K562 (cell line): ENCODE results near the gene TXNRD2. TPM values are rescaled to one million over a fixed set of nuclear protein-coding genes. Genes with fewer than 3 reads are reported as not detected.
A peak's percentile ranks its signal among the peaks of the same experiment; 100 is the strongest.

Source experiments
- ATAC-seq: fragments of 200-7000 bp; cut with Tn5 transposase; 3 replicates; pipeline ENCODE4 v1.9.1; 2020; ENCODE audit warnings: moderate library complexity
- BruUV-seq: library from RNA; stranded (reverse); fragments of 400-500 nt; replicated peaks from 2 replicates; lab custom pipeline; 2021; lab: Mats Ljungman, UMichigan
- CTCF ChIA-PET: fragments of 300-600 bp; formaldehyde crosslinking; extraction: SDS; loops from one replicate; lab custom pipeline; 2021; ENCODE audit warnings: low intra/inter-chr PET ratio; lab: Yijun Ruan, JAX
- POLR2A ChIA-PET: fragments of 300-600, 350-650 bp; sonication (Branson Sonifier 250); formaldehyde crosslinking; extraction: SDS; loops from one replicate; lab custom pipeline; 2021; ENCODE audit warnings: antibody characterized with exemption, inconsistent platforms; lab: Yijun Ruan, JAX
- DNase-seq, 4 experiments: peaks; one replicate each; pipeline versions ENCODE4 v3.0.0 to v3.0.0-alpha.2; 2011 to 2018; ENCODE audit warnings: low spot score in 3 of 4, mixed read lengths in 3 of 4; ENCODE audit errors: extremely low read depth in 1 of 4
- FAIRE-seq: peaks from 2 replicates; lab custom pipeline; 2011; peaks lifted over from hg19 to GRCh38; lab: Jason Lieb, UNC
- H2AFZ ChIP-seq: 2 replicates; pipeline ENCODE4 v1.6.0; 2011; ENCODE audit warnings: low read depth, low read length, control low read depth, inconsistent platforms
- H3K27ac ChIP-seq: fragments of 200-600 bp; 3 replicates; pipeline ENCODE4 v1.8.0; 2011; ENCODE audit warnings: low read depth, mild to moderate bottlenecking, control low read depth, inconsistent platforms, low read length, moderate library complexity, mixed read lengths; ENCODE audit errors: extremely low read depth
- H3K27me3 ChIP-seq, 2 experiments: fragments of 300-600 bp in 1 of 2; 2 replicates in 1 of 2; 3 replicates in 1 of 2; pipeline versions ENCODE4 v1.6.0 to v1.8.0; 2011; ENCODE audit warnings: inconsistent platforms in 2 of 2, low read length in 2 of 2, mild to moderate bottlenecking in 1 of 2, mixed read lengths in 1 of 2, moderate library complexity in 1 of 2; ENCODE audit not compliant: control insufficient read depth in 2 of 2, insufficient read depth in 2 of 2
- H3K36me3 ChIP-seq: fragments of 300-600 bp; 3 replicates; pipeline ENCODE4 v1.8.0; 2011; ENCODE audit warnings: mild to moderate bottlenecking, low read length, inconsistent platforms; ENCODE audit not compliant: control insufficient read depth, insufficient read depth
- H3K4me1 ChIP-seq, 2 experiments: fragments of 200-600 bp in 1 of 2; replicated peaks in 1 of 2; 2 replicates in 1 of 2; 3 replicates in 1 of 2; pipeline versions ENCODE4 v1.5.1 to v1.8.0; 2011; ENCODE audit warnings: inconsistent platforms in 2 of 2, low read length in 2 of 2, mild to moderate bottlenecking in 1 of 2, mixed read lengths in 1 of 2, moderate library complexity in 1 of 2; ENCODE audit not compliant: control insufficient read depth in 2 of 2, insufficient read depth in 2 of 2
- H3K4me2 ChIP-seq: 2 replicates; pipeline ENCODE4 v1.6.1; 2011; ENCODE audit warnings: low read length, control low read depth, inconsistent platforms, mixed read lengths; ENCODE audit not compliant: insufficient read depth
- H3K4me3 ChIP-seq: fragments of 200-600 bp; sonication (generic), shearing (Covaris generic); 2 replicates; pipeline ENCODE4 v1.5.1; 2016; ENCODE audit warnings: control low read depth, inconsistent platforms
- H3K79me2 ChIP-seq: fragments of 200-600 bp; 3 replicates; pipeline ENCODE4 v1.8.0; 2011; ENCODE audit warnings: low read length, inconsistent platforms; ENCODE audit not compliant: control insufficient read depth, insufficient read depth
- H3K9ac ChIP-seq, 2 experiments: 2 replicates each; pipeline versions ENCODE4 v1.6.0 to v1.6.1; 2011; ENCODE audit warnings: low read depth in 2 of 2, low read length in 2 of 2, control low read depth in 1 of 2, inconsistent platforms in 1 of 2, mild to moderate bottlenecking in 1 of 2, mixed read lengths in 1 of 2; ENCODE audit not compliant: insufficient read depth in 1 of 2
- H3K9me1 ChIP-seq: one replicate; pipeline ENCODE4 v1.6.0; 2011; ENCODE audit warnings: inconsistent platforms, mild to moderate bottlenecking, low read length, moderate library complexity; ENCODE audit not compliant: control insufficient read depth, insufficient read depth
- H3K9me3 ChIP-seq: replicated peaks from 2 replicates; pipeline ENCODE4 v1.5.1; 2011; ENCODE audit warnings: low read depth, low read length, inconsistent platforms; ENCODE audit not compliant: control insufficient read depth, insufficient read depth
- H4K20me1 ChIP-seq: replicated peaks from 2 replicates; pipeline ENCODE4 v1.6.1; 2011; ENCODE audit warnings: low read length, inconsistent platforms, mixed read lengths; ENCODE audit not compliant: control insufficient read depth, insufficient read depth
- ATF7 ChIP-seq: fragments of 450-650 bp; IDR thresholded peaks from 2 replicates; pipeline ENCODE4 v1.7.1; 2014; ENCODE audit warnings: mild to moderate bottlenecking, moderate library complexity
- BCOR ChIP-seq: fragments of 450-650 bp; IDR thresholded peaks from 2 replicates; pipeline ENCODE4 v1.6.1; 2016
- CBFA2T3 ChIP-seq: fragments of 450-650 bp; IDR thresholded peaks from 2 replicates; pipeline ENCODE4 v1.6.1; 2017
- CEBPB ChIP-seq: fragments of 450-650 bp; IDR thresholded peaks from 2 replicates; pipeline ENCODE4 v1.6.1; 2016; ENCODE audit warnings: missing genetic modification characterization, missing compliant biosample characterization
- CEBPG ChIP-seq, 3 experiments: fragments of 200-800 bp in 1 of 3; sonication (Bioruptor generic) in 1 of 3; sonication (generic) in 1 of 3; formaldehyde crosslinking in 1 of 3; IDR thresholded peaks in 2 of 3; conservative IDR thresholded peaks in 1 of 3; 2 replicates each; pipeline versions ENCODE4 v1.6.1 to v1.8.0; 2016 to 2022; ENCODE audit warnings: missing compliant biosample characterization in 2 of 3, missing genetic modification characterization in 2 of 3, mild to moderate bottlenecking in 1 of 3, missing genetic modification reagents in 1 of 3
- CLOCK ChIP-seq: fragments of 250-450 bp; sonication (Bioruptor Pico); IDR thresholded peaks from 2 replicates; pipeline ENCODE4 v1.4.0; 2020; ENCODE audit warnings: mild to moderate bottlenecking, moderate library complexity, borderline replicate concordance
- FOXA1 ChIP-seq: fragments of 450-650 bp; IDR thresholded peaks from 2 replicates; pipeline ENCODE4 v1.6.1; 2016; ENCODE audit warnings: mild to moderate bottlenecking, borderline replicate concordance
- KAT2B ChIP-seq: IDR thresholded peaks from one replicate; pipeline ENCODE4 v1.6.1; 2012; ENCODE audit warnings: low read depth, mild to moderate bottlenecking, control low read depth, inconsistent platforms, low read length, moderate library complexity
- KDM5B ChIP-seq: fragments of 200-600 bp; sonication (generic); IDR thresholded peaks from 2 replicates; pipeline ENCODE4 v1.6.1; 2012; ENCODE audit warnings: low read depth, mild to moderate bottlenecking, moderate library complexity, low read length, control low read depth, inconsistent platforms; ENCODE audit not compliant: insufficient replicate concordance
- MCM3 ChIP-seq: fragments of 450-650 bp; IDR thresholded peaks from 2 replicates; pipeline ENCODE4 v1.6.1; 2016
- NRF1 ChIP-seq, 2 experiments: fragments of 450-650 bp; IDR thresholded peaks in 1 of 2; conservative IDR thresholded peaks in 1 of 2; 2 replicates each; pipeline ENCODE4 v1.6.1; 2014; ENCODE audit warnings: mild to moderate bottlenecking in 2 of 2
- OTX1 ChIP-seq: fragments of 450-650 bp; formaldehyde crosslinking; IDR thresholded peaks from 2 replicates; pipeline ENCODE4 v1.4.0; 2022; ENCODE audit warnings: mild to moderate bottlenecking
- RFX7 ChIP-seq: fragments of 250-450 bp; sonication (Bioruptor Pico); IDR thresholded peaks from 2 replicates; pipeline ENCODE4 v1.5.1; 2021; ENCODE audit warnings: mild to moderate bottlenecking
- SOX6 ChIP-seq: fragments of 450-650 bp; IDR thresholded peaks from 2 replicates; pipeline ENCODE4 v1.6.1; 2014; ENCODE audit warnings: mild to moderate bottlenecking
- YY1 ChIP-seq, 3 experiments: IDR thresholded peaks; 2 replicates each; pipeline ENCODE4 v1.6.1; 2011; ENCODE audit warnings: low read length in 2 of 3, mild to moderate bottlenecking in 2 of 3, moderate library complexity in 2 of 3, borderline replicate concordance in 1 of 3, control low read depth in 1 of 3, low read depth in 1 of 3; ENCODE audit not compliant: insufficient read depth in 3 of 3, insufficient replicate concordance in 2 of 3, control insufficient read depth in 1 of 3, insufficient read length in 1 of 3; ENCODE audit errors: extremely low read depth in 1 of 3
- WGBS: fragments of 100-300 bp; shearing (Covaris generic); methylation state at CpG from one replicate; pipeline ENCODE4 v1.1.6; 2016; ENCODE audit warnings: low coverage, mixed read lengths; ENCODE audit not compliant: insufficient coverage; ENCODE audit errors: missing lambda C conversion rate; 5-methylcytosine and 5-hydroxymethylcytosine counted together
- in situ Hi-C: fragments of 300-500 bp; cut with MboI; formaldehyde crosslinking; loops from 4 replicates; pipeline ENCODE4 v1.15.0; 2018; ENCODE audit warnings: inconsistent platforms, mixed read lengths
- intact Hi-C: fragments of 100-400 bp; cut with micrococcal nuclease; formaldehyde crosslinking; loops from 2 replicates; pipeline ENCODE4 v1.14.2; 2022
- polyA plus RNA-seq, 8 experiments: library from polyadenylated mRNA; depleted of rRNA in 4 of 8; stranded (reverse) in 5 of 8; unstranded in 3 of 8; fragments of >200 nt; fragmentation: Nextera tagmentation in 2 of 8; fragmentation: Illumina TruSeq in 1 of 8; extraction: Ambion mirVana in 2 of 8; extraction: Trizol in 1 of 8; gene quantifications; 2 replicates each; pipeline versions ENCODE4 v1.2.1 to v1.2.3, GENCODE V29; 2011 to 2014; ENCODE audit warnings: inconsistent platforms in 1 of 8, missing spikeins in 1 of 8
- total RNA-seq, 7 experiments: library from RNA; depleted of rRNA in 6 of 7; stranded (reverse); fragments of >200 nt in 6 of 7; fragmentation: Illumina TruSeq in 2 of 7; extraction: Trizol in 2 of 7; gene quantifications; 2 replicates each; pipeline versions ENCODE4 v1.2.1 to v1.2.3, GENCODE V29; 2011 to 2021; ENCODE audit warnings: low replicate concordance in 1 of 7
- TF ChIP-seq, protein P1 (sequence below), 2 experiments: IDR thresholded peaks; 2 replicates each; pipeline ENCODE4 v1.6.1; 2012; ENCODE audit warnings: improper control_type of control experiment in 2 of 2, low read depth in 2 of 2, low read length in 2 of 2, borderline replicate concordance in 1 of 2

Gene TXNRD2
- total and polyA plus RNA-seq, 9 of the 15 experiments (the other 6 are each of a cell fraction or from before 2014, with no cell fraction given), result 3.3 to 80.2 (median 49.4) TPM

DNA sequence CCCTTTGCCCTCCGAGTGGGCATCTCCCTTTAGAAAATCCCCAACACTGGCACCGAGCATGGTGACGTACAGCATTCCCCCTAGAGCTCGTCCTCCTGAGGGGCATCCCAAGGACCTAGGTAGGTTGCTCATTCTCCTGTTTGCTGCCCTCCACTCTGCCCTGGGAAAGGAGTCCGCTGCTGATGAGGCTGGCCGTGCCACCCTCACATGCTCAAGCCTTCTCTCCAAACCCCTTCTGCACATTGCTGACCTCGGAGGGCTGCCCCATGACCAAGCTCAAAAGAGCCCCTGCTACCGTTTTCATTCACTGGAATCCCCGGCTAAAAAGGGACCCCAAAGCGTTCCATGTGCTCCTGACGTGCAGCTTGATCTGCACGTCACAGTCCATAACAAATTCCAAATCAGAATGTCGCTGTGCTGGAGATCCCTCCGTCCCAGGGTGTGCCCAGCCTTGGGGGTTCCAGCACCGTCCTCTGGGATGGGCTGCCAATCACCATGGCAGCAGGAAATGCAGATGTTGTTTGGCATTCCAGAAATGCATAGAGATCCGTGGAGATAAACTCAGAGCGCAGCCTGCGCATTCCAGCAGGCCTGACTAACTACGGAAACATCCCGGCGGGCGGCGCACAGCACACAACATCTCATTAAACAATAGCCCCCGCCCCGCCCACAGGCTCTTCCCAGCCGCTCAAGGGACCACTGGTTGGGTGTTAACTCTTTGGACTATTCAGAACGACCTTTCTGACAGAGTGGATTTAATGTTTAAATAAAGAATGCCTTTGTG lies 60.6 kb downstream of the TXNRD2 start:
- Histone ChIP-seq H2AFZ (no peak overlapping the region), H3K27ac (no peak overlapping the region), H3K9me1 (no peaks in the 10 kb centered on the region), H3K9ac (peak overlapping the region in 1 of 2 experiments; percentile 12; a peak in 1 of 4 replicates), H3K4me1 (peaks cover 8 to 77% of the 10 kb centered on the region in 2 experiments), H3K36me3 (no peaks in the 10 kb centered on the region), H3K9me3 (no peaks in the 10 kb centered on the region), H4K20me1 (peaks cover 34% of the 10 kb centered on the region), H3K27me3 (peaks cover 0 to 9% of the 10 kb centered on the region in 2 experiments; a peak in 1 of 5 replicates), H3K79me2 (no peaks in the 10 kb centered on the region), H3K4me2 (no peak overlapping the region), H3K4me3 (no peak overlapping the region)
- DNase-seq, result peak in 3 of 4 experiments; percentile 68 to 90 (median 87)
- peak; percentile 27; the same call in 2 of the 3 replicates for ATAC-seq
- ChIA-PET POLR2A (interaction anchor here (0.8 to 4.0 kb wide), 9 partner anchors 9 to 587 kb away, joined by 3 to 21 read pairs (median 4); no protein-coding TSS in a partner anchor), CTCF (no interaction called here)
- FAIRE-seq, result peak; percentile 49
- in situ Hi-C loops, result no loop called here
- intact Hi-C loops, result no loop called here
- WGBS, result 24% methylated on average over 27 of the region's 27 CpGs
- BruUV-seq, result no TSS peak
- TF ChIP-seq SOX6 (peak; percentile 43; the same call in 1 of the 2 replicates), BCOR (0 out of 2 replicates have a peak, but pooled peaks have one; percentile 22), YY1 (IDR thresholded peaks at IDR 0.05; ENCODE audit: borderline replicate concordance in 1 of 3, control insufficient read depth in 1 of 3, extremely low read depth in 1 of 3, insufficient read depth in 3 of 3, insufficient read length in 1 of 3, insufficient replicate concordance in 2 of 3, low read depth in 1 of 3, low read length in 2 of 3) (peak in 1 of 3 experiments; percentile 14), CEBPG (CRISPR knock-in tag; IDR thresholded peaks at IDR 0.05) (no peak), CEBPG (tag; conservative IDR thresholded peaks at IDR 0.05 in 1 of 2, IDR thresholded peaks at IDR 0.05 in 1 of 2) (no peak), RFX7 (no peak), CLOCK (CRISPR knock-in tag) (no peak), CBFA2T3 (no peak), ATF7 (no peak), KAT2B (peak; percentile 16), CEBPB (tag) (no peak), MCM3 (no peak), FOXA1 (no peak), NRF1 (conservative IDR thresholded peaks at IDR 0.05 in 1 of 2, IDR thresholded peaks at IDR 0.05 in 1 of 2) (peak; percentile 82 to 86), KDM5B (peak; percentile 52), OTX1 (CRISPR knock-in tag) (0 out of 2 replicates have a peak, but pooled peaks have one; percentile 23)
- TF ChIP-seq, protein P1, sequence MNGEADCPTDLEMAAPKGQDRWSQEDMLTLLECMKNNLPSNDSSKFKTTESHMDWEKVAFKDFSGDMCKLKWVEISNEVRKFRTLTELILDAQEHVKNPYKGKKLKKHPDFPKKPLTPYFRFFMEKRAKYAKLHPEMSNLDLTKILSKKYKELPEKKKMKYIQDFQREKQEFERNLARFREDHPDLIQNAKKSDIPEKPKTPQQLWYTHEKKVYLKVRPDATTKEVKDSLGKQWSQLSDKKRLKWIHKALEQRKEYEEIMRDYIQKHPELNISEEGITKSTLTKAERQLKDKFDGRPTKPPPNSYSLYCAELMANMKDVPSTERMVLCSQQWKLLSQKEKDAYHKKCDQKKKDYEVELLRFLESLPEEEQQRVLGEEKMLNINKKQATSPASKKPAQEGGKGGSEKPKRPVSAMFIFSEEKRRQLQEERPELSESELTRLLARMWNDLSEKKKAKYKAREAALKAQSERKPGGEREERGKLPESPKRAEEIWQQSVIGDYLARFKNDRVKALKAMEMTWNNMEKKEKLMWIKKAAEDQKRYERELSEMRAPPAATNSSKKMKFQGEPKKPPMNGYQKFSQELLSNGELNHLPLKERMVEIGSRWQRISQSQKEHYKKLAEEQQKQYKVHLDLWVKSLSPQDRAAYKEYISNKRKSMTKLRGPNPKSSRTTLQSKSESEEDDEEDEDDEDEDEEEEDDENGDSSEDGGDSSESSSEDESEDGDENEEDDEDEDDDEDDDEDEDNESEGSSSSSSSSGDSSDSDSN (IDR thresholded peaks at IDR 0.05; ENCODE audit: borderline replicate concordance in 1 of 2, low read depth in 2 of 2, low read length in 2 of 2), result no peak
